Aorta (tissue), 5 donors: ENCODE measurements around the gene TAS1R3. TPM values are rescaled to one million over a fixed set of nuclear protein-coding genes. Genes with fewer than 3 reads are reported as not detected.

ENCODE experiments used
- ATAC-seq: fragments of 200-7000 bp; cut with Tn5 transposase; one replicate; pipeline ENCODE4 v1.9.1; 2022; ENCODE audit warnings: moderate library complexity; ENCODE audit not compliant: low FRiP score
- DNase-seq, 2 donors: peaks; one replicate each; pipeline ENCODE4 v3.0.0-alpha.2; 2020
- H3K27ac ChIP-seq, 2 donors: one replicate each; pipeline ENCODE4 v1.5.1; 2013; ENCODE audit warnings: low read length in 2 of 2, mild to moderate bottlenecking in 2 of 2, moderate library complexity in 2 of 2, control low read depth in 1 of 2, inconsistent platforms in 1 of 2, low read depth in 1 of 2
- H3K27me3 ChIP-seq, 2 donors: one replicate each; pipeline ENCODE4 v1.6.1; 2013; ENCODE audit warnings: control low read depth in 1 of 2, low read length in 1 of 2, mild to moderate bottlenecking in 1 of 2, moderate library complexity in 1 of 2; ENCODE audit not compliant: insufficient read depth in 2 of 2, control insufficient read depth in 1 of 2
- H3K36me3 ChIP-seq, 2 donors: one replicate each; pipeline ENCODE4 v1.6.1; 2013; ENCODE audit warnings: control low read depth in 1 of 2, low read length in 1 of 2, mild to moderate bottlenecking in 1 of 2; ENCODE audit not compliant: insufficient read depth in 2 of 2, control insufficient read depth in 1 of 2
- H3K4me1 ChIP-seq, 2 donors: one replicate each; pipeline ENCODE4 v1.6.1; 2013; ENCODE audit warnings: low read length in 2 of 2, control low read depth in 1 of 2, mild to moderate bottlenecking in 1 of 2, moderate library complexity in 1 of 2; ENCODE audit not compliant: insufficient read depth in 2 of 2, control insufficient read depth in 1 of 2
- H3K4me3 ChIP-seq, 2 donors: one replicate each; pipeline ENCODE4 v1.5.1; 2013; ENCODE audit warnings: low read length in 2 of 2, control low read depth in 1 of 2, mild to moderate bottlenecking in 1 of 2
- H3K9me3 ChIP-seq: one replicate; pipeline ENCODE4 v1.6.1; 2013; ENCODE audit warnings: mild to moderate bottlenecking, low read length; ENCODE audit not compliant: control insufficient read depth
- WGBS, 2 donors: extraction: QIAGEN DNeasy Blood & Tissue Kit; methylation state at CpG; one replicate each; pipeline ENCODE4 v1.1.7; 2013; 5-methylcytosine and 5-hydroxymethylcytosine counted together
- intact Hi-C, 2 donors: fragments of 100-400 bp; cut with DNase I; formaldehyde crosslinking; loops; one replicate each; pipeline versions ENCODE4 v1.14.2 to v1.15.0; 2022
- polyA plus RNA-seq, 2 donors: library from polyadenylated mRNA; stranded (reverse); fragments of 200-250 nt; gene quantifications; one replicate each; pipeline ENCODE4 v1.2.3, GENCODE V29; 2013
- total RNA-seq, 2 donors: library from RNA; stranded (reverse); fragmentation: NEBNext Ultra II Directional; extraction: Animal tissue kit (Norgen Biotek cat#: 25700); gene quantifications; one replicate each; pipeline ENCODE4 v1.2.1, GENCODE V29; 2021
- donor health status: healthy with polysubstance abuse.
- donor health status: Bipolar disorder and iron deficiency.
- donor health status: DM: no; HTN: no; CAD: no.
- donor health status: DM: no; HTN: no; CAD: no.
- donor health status: DM: yes; HTN: yes; CAD: no.

Gene TAS1R3
- total and polyA plus RNA-seq, 4 donors = 0.24 to 0.36 (median 0.28) TPM

GRCh38 chr1:1349256-1350012, 18.4 kb downstream of the TAS1R3 start, which contains the start of gene DVL1:
Gene DVL1, minus strand, starts transcription at chr1:1349418. Its CDS starts 353 bp downstream, at chr1:1349065.
- peak within 1 kb of the TSS in 1 of 2 donors; percentile 63 for H3K27ac ChIP-seq
- 0 to 1% methylated on average over 19 to 122 of the region's 122 CpGs for whole genome bisulfite sequencing, 2 donors
- H3K27me3 ChIP-seq = no peaks in the 10 kb centered on the region
- H3K9me3 ChIP-seq = no peaks in the 10 kb centered on the region
- no peaks in the 10 kb centered on the region for H3K36me3 ChIP-seq
- peak; percentile 64 for ATAC-seq
- H3K4me3 ChIP-seq = peak within 1 kb of the TSS; percentile 82 to 85
- no peaks in the 10 kb centered on the region for H3K4me1 ChIP-seq
- DNase-seq = peak; percentile 82 to 92
- intact Hi-C loops = loop anchor here (1.0 to 2.0 kb wide), 2 partner anchors 23 kb away; no protein-coding TSS in a partner anchor

- H3K27ac ChIP-seq = no peak overlapping the region
- intact Hi-C loops = no loop called here
- H3K4me1 ChIP-seq = no peaks in the 10 kb centered on the region
- no peak overlapping the region for H3K4me3 ChIP-seq
- ATAC-seq (peak; percentile 62), DNase-seq (no peak)
- H3K9me3 ChIP-seq = no peaks in the 10 kb centered on the region
- 38 to 40% methylated on average over 29 of the region's 29 CpGs for WGBS, 2 donors
- no peaks in the 10 kb centered on the region for H3K27me3 ChIP-seq
- no peaks in the 10 kb centered on the region for H3K36me3 ChIP-seq
Observed at GRCh38 chr1:1351511-1352427, 20.7 kb downstream of the TAS1R3 start.

GRCh38 chr1:1352786-1353388, 21.8 kb downstream of the TAS1R3 start:
- Histone ChIP-seq H3K4me1 (no peaks in the 10 kb centered on the region), H3K9me3 (no peaks in the 10 kb centered on the region), H3K4me3 (no peak overlapping the region), H3K36me3 (no peaks in the 10 kb centered on the region), H3K27ac (no peak overlapping the region), H3K27me3 (no peaks in the 10 kb centered on the region)
- 28 to 29% methylated on average over 3 to 5 of the region's 5 CpGs for WGBS, 2 donors
- DNase-seq (no peak), ATAC-seq (no peak)
- intact Hi-C loops = no loop called here

- no peaks in the 10 kb centered on the region for H3K4me1 ChIP-seq
- 67 to 68% methylated on average over 28 of the region's 28 CpGs for WGBS, 2 donors
- no peak overlapping the region for H3K4me3 ChIP-seq
- no peak for ATAC-seq
- no peaks in the 10 kb centered on the region for H3K36me3 ChIP-seq
- no peak overlapping the region for H3K27ac ChIP-seq
- H3K27me3 ChIP-seq = no peaks in the 10 kb centered on the region
- H3K9me3 ChIP-seq = no peaks in the 10 kb centered on the region
- DNase-seq = no peak
- intact Hi-C loops = no loop called here
Observed at GRCh38 chr1:1353389-1354151, 22.5 kb downstream of the TAS1R3 start.

GRCh38 chr1:1354271-1355247, 23.5 kb downstream of the TAS1R3 start:
- H3K27me3 ChIP-seq = no peaks in the 10 kb centered on the region
- H3K4me3 ChIP-seq = no peak overlapping the region
- no peak for ATAC-seq
- H3K9me3 ChIP-seq = no peaks in the 10 kb centered on the region
- intact Hi-C loops = no loop called here
- DNase-seq = no peak
- H3K36me3 ChIP-seq = no peaks in the 10 kb centered on the region
- H3K4me1 ChIP-seq = no peaks in the 10 kb centered on the region
- no peak overlapping the region for H3K27ac ChIP-seq
- WGBS, 2 donors = 60 to 61% methylated on average over 98 to 116 of the region's 116 CpGs

GRCh38 chr1:1355416-1355815, 24.3 kb downstream of the TAS1R3 start:
- 1 to 3% methylated on average over 32 to 52 of the region's 52 CpGs for WGBS, 2 donors
- no peak overlapping the region for H3K4me3 ChIP-seq
- ATAC-seq (no peak), DNase-seq (no peak)
- intact Hi-C loops = no loop called here
- H3K27ac ChIP-seq = no peak overlapping the region
- no peaks in the 10 kb centered on the region for H3K27me3 ChIP-seq
- H3K4me1 ChIP-seq = no peaks in the 10 kb centered on the region
- H3K36me3 ChIP-seq = no peaks in the 10 kb centered on the region
- no peaks in the 10 kb centered on the region for H3K9me3 ChIP-seq

GRCh38 chr1:1356166-1356795, 25.2 kb downstream of the TAS1R3 start:
- 19 to 22% methylated on average over 8 of the region's 8 CpGs for WGBS, 2 donors
- no peaks in the 10 kb centered on the region for H3K4me1 ChIP-seq
- intact Hi-C loops = no loop called here
- H3K36me3 ChIP-seq = no peaks in the 10 kb centered on the region
- H3K27me3 ChIP-seq = no peaks in the 10 kb centered on the region
- DNase-seq (no peak), ATAC-seq (no peak)
- no peaks in the 10 kb centered on the region for H3K9me3 ChIP-seq
- H3K4me3 ChIP-seq = peak overlapping the region in 1 of 2 donors; percentile 67
- H3K27ac ChIP-seq = no peak overlapping the region
